ENCODE measurements around the gene DAZL. TPM values are rescaled to one million over a fixed set of nuclear protein-coding genes. Genes with fewer than 3 reads are reported as not detected.
"Not testable (repeated sequence)": the region's sequence is repeated elsewhere in the genome, so short reads cannot be mapped to it uniquely, and the experiment has no call there.

Gene DAZL
- not detected in 2 replicates for total RNA-seq
- not detected for polyA plus RNA-seq (2012)

DNA sequence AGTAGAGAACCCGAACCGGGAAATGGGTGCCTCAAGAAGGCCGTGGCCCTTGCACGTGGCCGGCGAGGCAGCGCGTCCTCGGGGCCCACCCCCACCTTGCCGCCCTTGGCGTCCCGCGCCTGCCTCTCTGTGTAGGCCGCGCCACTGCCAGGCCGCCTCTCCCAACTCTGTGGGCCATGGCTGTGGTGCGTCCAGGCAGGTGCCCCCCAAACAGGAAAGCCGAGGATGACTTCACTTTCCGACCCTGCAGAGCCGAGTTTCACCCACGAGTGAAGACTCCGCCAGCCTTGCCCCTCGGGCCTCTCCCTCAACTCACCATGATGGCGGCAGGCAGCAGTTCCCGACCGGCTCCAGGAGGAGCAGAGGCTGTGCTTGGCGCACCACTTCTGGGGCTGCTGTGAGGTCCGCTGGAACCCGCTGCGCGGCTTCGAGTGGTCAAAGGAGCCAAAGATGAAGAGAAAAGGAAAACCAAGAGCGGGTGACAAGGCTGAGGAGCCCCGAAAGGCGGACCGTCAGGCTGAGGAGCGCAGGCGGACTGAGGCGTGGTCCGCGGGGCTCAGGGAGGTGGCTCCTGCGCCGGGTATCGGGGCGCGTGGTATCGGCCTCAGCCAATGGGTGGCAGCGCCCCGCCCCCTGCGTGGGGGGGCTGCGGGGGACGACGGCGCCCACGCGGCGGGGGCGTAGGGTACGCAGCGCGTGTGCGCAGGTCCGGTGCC is at the start of gene DAZL:
Gene DAZL, minus strand, starts transcription at position 537 of the 716 bp plus-strand sequence. Its CDS starts 218 bp downstream, at position 319.
- DNase-seq (ENCODE audit: low read depth): no peak

GRCh38 chr3:16654976-16655375 is 49.8 kb upstream of the DAZL start:
- no peak for DNase-seq (ENCODE audit: low read depth)

DNA sequence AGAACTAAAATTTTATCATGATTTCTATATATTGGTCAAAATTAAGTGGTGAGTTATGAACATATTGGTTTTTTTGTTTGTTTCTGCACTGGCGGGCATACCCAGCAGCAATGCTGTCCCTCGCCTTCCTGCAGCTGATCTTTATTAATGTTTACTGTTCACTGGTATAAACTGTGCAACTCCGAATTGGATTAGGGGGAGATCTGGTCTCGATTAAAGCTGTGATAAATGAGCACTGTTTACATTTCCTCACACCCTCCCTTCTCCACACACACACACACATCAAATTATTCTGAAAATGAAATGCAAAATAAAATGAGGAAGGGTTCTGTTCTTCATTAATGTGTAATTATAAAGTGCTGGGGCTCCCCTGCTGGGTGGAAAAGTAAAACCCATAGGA is 48.5 kb upstream of the DAZL start:
- DNase-seq (ENCODE audit: low read depth): no peak

DNA sequence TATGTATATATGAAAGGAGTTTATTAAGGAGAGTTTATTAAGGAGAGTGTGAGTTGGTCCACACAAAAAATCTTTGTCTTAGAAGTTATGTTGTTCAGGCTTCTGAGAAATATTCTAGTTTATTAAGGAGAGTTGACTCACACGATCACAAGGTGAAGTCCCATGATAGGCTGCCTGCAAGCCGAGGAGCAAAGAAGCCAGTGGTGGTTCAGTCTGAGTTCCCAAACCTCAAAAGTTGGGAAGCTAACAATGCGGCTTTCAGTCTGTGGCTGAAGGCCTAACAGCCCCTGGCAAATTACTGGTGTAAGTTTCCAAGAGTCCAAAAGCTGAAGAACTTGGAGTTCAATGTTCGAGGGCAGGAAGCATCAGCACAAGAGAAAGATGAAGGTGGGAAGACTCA is 42.4 kb upstream of the DAZL start:
- peak; percentile 9 for DNase-seq (ENCODE audit: low read depth)

- no peak for DNase-seq (ENCODE audit: low read depth)
Measured at GRCh38 chr3:16639806-16640205, 34.6 kb upstream of the DAZL start.

GRCh38 chr3:16633948-16634347 is 28.7 kb upstream of the DAZL start:
- no peak for DNase-seq (ENCODE audit: low read depth)

DNA sequence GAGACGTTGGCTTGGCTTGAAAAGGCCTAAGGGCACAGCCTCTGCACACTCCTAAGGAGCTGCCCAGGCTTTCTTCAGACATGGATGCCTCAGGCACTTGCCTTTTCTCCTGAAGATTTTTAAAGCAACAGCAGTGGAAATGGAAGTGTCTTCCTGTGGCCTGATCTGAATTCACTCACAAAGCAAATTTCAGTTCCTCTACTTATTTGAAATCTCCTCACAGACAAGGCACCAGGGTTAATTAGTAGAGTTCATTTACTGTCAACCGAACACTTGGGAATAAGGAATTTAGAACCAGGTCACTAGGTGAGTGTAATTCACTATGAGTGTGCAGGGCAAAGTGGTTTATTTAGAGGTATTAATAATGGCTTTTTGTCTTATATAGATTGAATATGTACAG is 27.2 kb upstream of the DAZL start:
- no peak for DNase-seq (ENCODE audit: low read depth)

- DNase-seq (ENCODE audit: low read depth): no peak
Measured at GRCh38 chr3:16618721-16619120, 13.5 kb upstream of the DAZL start.

- DNase-seq (ENCODE audit: low read depth): not testable (repeated sequence)
Measured at GRCh38 chr3:16617155-16617554, 11.9 kb upstream of the DAZL start.

- DNase-seq (ENCODE audit: low read depth): no peak
Measured at GRCh38 chr3:16616083-16616482, 10.9 kb upstream of the DAZL start.

- DNase-seq (ENCODE audit: low read depth): no peak
Measured at GRCh38 chr3:16614033-16615031, 9.1 kb upstream of the DAZL start.

DNA sequence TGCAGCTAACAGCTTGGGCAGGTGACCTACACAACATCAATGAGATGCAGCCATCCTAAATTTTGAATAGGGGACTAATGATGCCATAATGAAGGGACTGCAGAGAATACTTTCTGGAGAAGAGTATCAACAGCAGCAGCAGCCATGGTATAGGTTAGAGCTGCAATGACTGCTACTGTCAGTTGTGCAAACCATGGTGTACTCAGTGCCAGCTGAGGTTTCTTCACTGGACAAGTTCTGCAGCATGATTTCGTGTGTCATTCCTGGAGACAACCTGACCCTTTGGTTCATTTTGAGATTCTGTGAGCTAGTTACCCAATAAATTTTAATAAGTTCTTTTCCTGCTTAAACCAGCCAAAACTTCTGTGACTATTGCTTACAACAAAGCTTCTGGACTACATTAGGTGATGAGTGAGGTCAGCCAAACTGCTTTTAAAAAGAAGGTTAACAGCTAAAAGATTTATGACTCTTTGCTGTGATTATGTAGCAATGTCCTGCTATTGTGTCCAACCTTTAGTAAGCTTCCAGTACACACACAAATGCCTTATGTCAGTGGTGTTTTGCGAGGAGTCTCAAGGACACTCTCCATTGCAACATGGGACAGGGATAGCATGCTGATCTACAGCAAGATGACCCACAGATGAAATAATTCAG is 4.8 kb upstream of the DAZL start:
- no peak for DNase-seq (ENCODE audit: low read depth)

DNA sequence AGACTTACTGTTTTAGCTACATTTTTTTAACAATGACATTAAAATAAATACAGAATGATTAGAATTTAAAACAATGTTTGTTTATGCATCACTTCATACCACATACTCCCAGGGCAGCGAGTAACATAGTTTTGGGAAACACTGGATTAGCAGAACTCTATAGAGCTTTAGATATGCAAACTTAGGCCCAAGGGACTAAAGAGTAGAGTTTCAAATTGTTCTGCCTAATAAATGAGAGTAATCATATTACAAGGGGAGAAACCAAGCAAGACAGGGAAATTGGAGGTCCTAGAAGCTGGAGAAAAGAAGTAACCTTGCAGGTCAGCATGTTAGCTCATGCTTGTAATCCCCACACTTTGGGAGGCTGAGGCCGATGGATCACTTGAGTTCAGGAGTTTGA is 3.6 kb upstream of the DAZL start:
- DNase-seq (ENCODE audit: low read depth): no peak

DNA sequence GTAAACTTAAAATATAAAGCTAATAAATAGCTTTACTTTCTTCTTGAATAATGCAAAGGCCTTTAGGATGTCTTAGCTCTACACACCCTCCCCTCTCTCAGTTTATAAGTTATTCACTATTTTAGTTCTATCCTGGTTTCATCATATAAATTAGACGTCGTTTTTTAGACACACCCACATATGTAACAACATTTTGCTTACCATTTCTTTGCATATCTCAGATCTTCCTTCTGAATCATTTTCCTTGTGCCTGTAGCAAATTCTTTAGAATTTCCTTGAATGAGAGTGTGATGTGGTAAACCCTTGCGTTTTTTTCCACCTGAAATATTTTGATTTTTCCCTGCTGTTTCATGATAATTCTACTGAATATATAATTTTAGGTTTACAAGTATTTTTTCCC is 2.5 kb upstream of the DAZL start:
- DNase-seq (ENCODE audit: low read depth): no peak

- no peak for DNase-seq (ENCODE audit: low read depth)
Measured at GRCh38 chr3:16606398-16606797, 1.2 kb upstream of the DAZL start.

GRCh38 chr3:16605966-16606365 is 743 bp upstream of the DAZL start:
- DNase-seq (ENCODE audit: low read depth): no peak

DNA sequence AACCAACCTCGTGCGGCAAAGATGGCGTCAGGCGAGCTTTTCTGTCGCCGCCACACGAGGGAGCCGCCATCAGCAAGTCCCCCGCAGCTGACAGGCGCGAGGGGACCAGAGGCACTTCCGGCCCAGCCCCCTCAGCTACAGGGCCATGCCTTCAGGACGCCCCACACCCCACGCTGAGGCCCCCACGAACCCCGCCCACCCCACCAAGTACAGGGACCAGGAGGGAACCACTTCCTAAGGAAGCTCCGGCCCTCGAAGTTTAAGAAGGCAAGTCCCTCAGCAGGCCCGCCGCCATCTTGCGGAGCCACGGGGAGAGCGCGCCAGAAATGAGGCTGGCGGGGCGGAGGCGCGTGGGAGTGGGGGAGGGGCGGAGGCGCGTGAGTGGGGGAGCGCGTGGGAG is 790 bp downstream of the DAZL start:
- DNase-seq (ENCODE audit: low read depth): no peak

DNA sequence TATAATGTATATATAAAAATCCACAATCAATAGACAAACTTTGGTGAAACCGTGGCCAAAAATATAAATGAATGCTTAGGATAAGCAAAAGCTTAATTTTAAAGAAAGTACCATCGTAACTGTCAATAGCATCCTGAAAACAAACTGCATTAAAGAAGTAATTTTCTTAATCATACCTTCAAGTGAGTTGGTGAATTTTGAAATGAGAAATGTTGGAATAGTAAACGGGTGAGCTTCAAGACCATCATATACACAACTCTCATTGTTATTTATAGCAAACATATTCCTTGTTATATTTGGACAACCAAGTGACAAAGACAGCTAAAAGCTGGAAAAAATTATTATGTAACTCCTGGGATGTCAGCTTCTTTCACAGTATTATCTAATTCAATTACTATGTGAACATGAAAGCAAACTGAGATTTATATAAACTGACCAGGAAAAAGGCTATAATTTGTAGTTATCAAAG is 3.7 kb downstream of the DAZL start:
- no peak for DNase-seq (ENCODE audit: low read depth)

- peak; percentile 81 for DNase-seq (ENCODE audit: low read depth)
Measured at GRCh38 chr3:16600780-16601536, 4.3 kb downstream of the DAZL start.

DNA sequence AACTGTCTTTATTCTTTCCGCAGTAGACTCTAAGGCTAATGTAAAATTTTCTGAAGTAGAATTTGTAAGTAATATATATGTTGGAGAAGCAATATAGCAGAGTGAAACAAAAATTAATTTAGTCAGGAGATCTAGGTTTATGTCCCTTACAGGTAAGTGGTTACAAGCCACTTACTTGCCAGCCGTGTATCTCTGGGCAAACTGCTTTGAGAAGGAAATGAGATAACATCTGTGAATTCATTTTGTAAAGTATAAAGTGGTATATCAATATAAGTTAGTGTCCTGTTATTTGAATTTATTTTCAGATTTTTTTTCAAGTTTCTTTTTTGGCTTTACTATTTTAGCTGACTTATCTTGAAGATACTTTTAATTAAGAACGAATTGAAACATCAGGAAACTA is 5.5 kb downstream of the DAZL start:
- DNase-seq (ENCODE audit: low read depth): no peak
